Keratinocyte (primary cell): ENCODE measurements around the gene TLR9. TPM values are rescaled to one million over a fixed set of nuclear protein-coding genes. Genes with fewer than 3 reads are reported as not detected.

ENCODE experiments used
- DNase-seq: peaks from one replicate; pipeline ENCODE4 v3.0.0-alpha.2; 2011; ENCODE audit warnings: low read depth, missing footprints, low spot score
- FAIRE-seq: peaks from 2 replicates; lab custom pipeline; 2011; peaks lifted over from hg19 to GRCh38; lab: Jason Lieb, UNC
- H2AFZ ChIP-seq: 2 replicates; pipeline ENCODE4 v1.6.0; 2012; ENCODE audit warnings: low read length, control low read depth, inconsistent platforms; ENCODE audit not compliant: control insufficient read depth
- H3K27ac ChIP-seq: 2 replicates; pipeline ENCODE4 v1.5.1; 2011; ENCODE audit warnings: low read length; ENCODE audit not compliant: control insufficient read depth, insufficient read depth
- H3K27me3 ChIP-seq: 3 replicates; pipeline ENCODE4 v1.6.0; 2011; ENCODE audit warnings: low read length; ENCODE audit not compliant: control insufficient read depth, insufficient read depth; ENCODE audit errors: extremely low read depth
- H3K36me3 ChIP-seq, 2 experiments: 2 replicates in 1 of 2; 3 replicates in 1 of 2; pipeline ENCODE4 v1.5.1; 2011; ENCODE audit warnings: low read length in 2 of 2, mild to moderate bottlenecking in 1 of 2; ENCODE audit not compliant: control insufficient read depth in 2 of 2, insufficient read depth in 2 of 2; ENCODE audit errors: extremely low read depth in 1 of 2
- H3K4me1 ChIP-seq: 3 replicates; pipeline ENCODE4 v1.5.1; 2011; ENCODE audit warnings: low read length; ENCODE audit not compliant: control insufficient read depth, insufficient read depth; ENCODE audit errors: extremely low read depth
- H3K4me2 ChIP-seq: 3 replicates; pipeline ENCODE4 v1.6.0; 2011; ENCODE audit warnings: low read depth, low read length; ENCODE audit not compliant: control insufficient read depth, insufficient read depth; ENCODE audit errors: extremely low read depth
- H3K4me3 ChIP-seq, 3 experiments: fragments of 200-600 bp in 1 of 3; sonication (generic) in 1 of 3; 2 replicates in 2 of 3; 3 replicates in 1 of 3; pipeline ENCODE4 v1.5.1; 2011 to 2016; ENCODE audit warnings: low read length in 3 of 3, mild to moderate bottlenecking in 3 of 3, control low read depth in 2 of 3, inconsistent platforms in 1 of 3, low read depth in 1 of 3, mixed read lengths in 1 of 3, mixed run types in 1 of 3, moderate library complexity in 1 of 3; ENCODE audit not compliant: control insufficient read depth in 2 of 3, insufficient read depth in 2 of 3; ENCODE audit errors: extremely low read depth in 1 of 3
- H3K79me2 ChIP-seq: 2 replicates; pipeline ENCODE4 v1.6.0; 2012; ENCODE audit warnings: low read length; ENCODE audit not compliant: control insufficient read depth, insufficient read depth
- H3K9ac ChIP-seq: 3 replicates; pipeline ENCODE4 v1.6.0; 2011; ENCODE audit warnings: low read length; ENCODE audit not compliant: control insufficient read depth, insufficient read depth; ENCODE audit errors: extremely low read depth
- H3K9me1 ChIP-seq: 3 replicates; pipeline ENCODE4 v1.6.0; 2011; ENCODE audit warnings: low read length; ENCODE audit not compliant: control insufficient read depth, insufficient read depth; ENCODE audit errors: extremely low read depth
- H3K9me3 ChIP-seq: 2 replicates; pipeline ENCODE4 v1.5.1; 2012; ENCODE audit warnings: low read depth, low read length; ENCODE audit not compliant: control insufficient read depth
- H4K20me1 ChIP-seq: 3 replicates; pipeline ENCODE4 v1.6.0; 2011; ENCODE audit warnings: low read length; ENCODE audit not compliant: control insufficient read depth, insufficient read depth; ENCODE audit errors: extremely low read depth
- CTCF ChIP-seq, 3 experiments: IDR thresholded peaks in 1 of 3; conservative IDR thresholded peaks in 1 of 3; optimal IDR thresholded peaks in 1 of 3; 2 replicates in 2 of 3; 3 replicates in 1 of 3; pipeline versions ENCODE3 to v1.5.1; 2011; ENCODE audit warnings: low read length in 3 of 3, mild to moderate bottlenecking in 3 of 3, moderate library complexity in 2 of 3, control low read depth in 1 of 3, inconsistent platforms in 1 of 3; ENCODE audit not compliant: insufficient read depth in 2 of 3; ENCODE audit errors: extremely low read depth in 1 of 3
- EZH2 ChIP-seq: IDR thresholded peaks from one replicate; pipeline ENCODE4 v1.6.1; 2012; ENCODE audit warnings: inconsistent platforms, mild to moderate bottlenecking, low read length, moderate library complexity
- dilution Hi-C: fragments of 300-500 bp; cut with MboI; formaldehyde crosslinking; loops from one replicate; pipeline ENCODE4 v1.7.0; 2020; ENCODE audit warnings: low sequenced_read_pairs; ENCODE audit not compliant: extremely low pct_ligation_motif_present
- polyA plus RNA-seq, 5 experiments: library from polyadenylated mRNA; depleted of rRNA in 3 of 5; stranded (reverse) in 3 of 5; stranded (forward) in 1 of 5; unstranded in 1 of 5; fragments of >200 nt; gene quantifications; 1 replicate in 1 of 5; 2 replicates in 3 of 5; 3 replicates in 1 of 5; pipeline versions ENCODE4 v1.2.1 to v1.2.3, GENCODE V29; 2011 to 2012; ENCODE audit warnings: missing spikeins in 2 of 5, low read depth in 1 of 5, low replicate concordance in 1 of 5

TLR9 gene
- polyA plus RNA-seq, 1 donor (not counting 4 experiments of a cell fraction or from before 2014, with no cell fraction given), result not detected

DNA sequence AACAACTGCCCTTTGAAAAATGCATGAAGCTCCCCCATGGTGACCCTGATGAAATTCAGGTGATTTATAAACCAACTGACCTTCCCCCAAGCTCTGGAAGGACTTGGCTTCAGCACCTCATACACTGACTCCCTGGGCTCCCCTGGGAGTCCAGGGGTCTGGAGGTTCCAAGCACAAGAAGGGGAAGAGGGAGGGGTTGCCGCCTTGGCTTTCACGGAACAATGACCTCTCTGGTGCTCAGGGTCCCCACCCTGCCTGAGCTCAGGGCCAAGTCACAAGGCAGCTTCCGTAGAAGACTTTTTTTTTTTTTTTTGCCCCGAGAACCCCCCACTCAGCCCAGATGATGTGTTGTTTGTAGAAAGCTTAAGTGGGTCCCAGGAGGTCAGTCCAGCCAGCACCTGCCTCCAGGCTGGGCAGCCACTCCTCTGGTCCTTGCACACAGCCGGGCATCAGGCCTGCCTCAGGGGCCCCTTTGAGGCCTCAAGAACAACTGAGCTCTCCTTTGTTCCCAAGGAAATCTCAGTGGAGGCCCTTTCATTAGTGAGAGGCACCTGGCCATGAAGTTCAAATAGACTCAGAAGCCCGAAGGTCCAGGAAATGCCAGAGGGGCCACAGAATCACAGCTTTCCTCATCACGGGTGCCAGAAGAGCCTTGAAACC, 41.5 kb downstream of the TLR9 start:
- no peaks in the 10 kb centered on the region for H3K79me2 ChIP-seq
- no peak overlapping the region for H3K9ac ChIP-seq
- no peak overlapping the region for H3K4me2 ChIP-seq
- no peaks in the 10 kb centered on the region for H3K9me3 ChIP-seq
- no peak for TF ChIP-seq EZH2
- no peak for TF ChIP-seq CTCF (optimal IDR thresholded peaks at IDR 0.05 in 1 of 3, IDR thresholded peaks at IDR 0.05 in 1 of 3, conservative IDR thresholded peaks at IDR 0.05 in 1 of 3; ENCODE audit: extremely low read depth in 1 of 3, insufficient read depth in 2 of 3, low read length in 3 of 3)
- no peaks in the 10 kb centered on the region for H3K9me1 ChIP-seq
- H2AFZ ChIP-seq, result no peak overlapping the region
- DNase-seq, result no peak
- no peaks in the 10 kb centered on the region for H4K20me1 ChIP-seq
- no peak overlapping the region for H3K4me3 ChIP-seq
- H3K4me1 ChIP-seq, result peaks cover 3% of the 10 kb centered on the region
- H3K36me3 ChIP-seq, result no peaks in the 10 kb centered on the region
- H3K27ac ChIP-seq, result no peak overlapping the region
- dilution Hi-C loops, result no loop called here
- H3K27me3 ChIP-seq, result no peaks in the 10 kb centered on the region
- no peak for FAIRE-seq

DNA sequence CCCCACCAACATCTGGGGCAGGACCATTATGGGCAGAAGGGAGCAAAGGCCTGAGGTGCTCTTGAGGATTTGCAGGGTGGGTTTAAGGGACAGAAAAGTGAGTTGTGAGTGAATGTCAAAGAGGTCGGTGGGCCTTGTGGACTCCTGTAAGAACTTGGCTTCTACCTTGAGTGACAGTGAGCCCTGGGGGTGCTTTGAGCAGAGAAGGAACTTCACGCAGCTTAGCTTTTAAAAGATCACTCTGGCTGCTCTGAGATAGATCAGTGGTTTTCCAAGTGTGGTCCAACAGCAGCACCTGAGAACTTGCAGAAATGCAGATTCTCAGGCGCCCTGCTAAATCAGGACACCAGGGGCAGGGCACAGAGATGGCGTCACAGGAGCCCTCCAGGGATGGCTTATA, 42.8 kb downstream of the TLR9 start:
- no peaks in the 10 kb centered on the region for H3K79me2 ChIP-seq
- H3K27ac ChIP-seq, result no peak overlapping the region
- no peaks in the 10 kb centered on the region for H3K27me3 ChIP-seq
- TF ChIP-seq EZH2, result no peak
- TF ChIP-seq CTCF (optimal IDR thresholded peaks at IDR 0.05 in 1 of 3, IDR thresholded peaks at IDR 0.05 in 1 of 3, conservative IDR thresholded peaks at IDR 0.05 in 1 of 3; ENCODE audit: extremely low read depth in 1 of 3, insufficient read depth in 2 of 3, low read length in 3 of 3), result no peak
- peaks cover 3% of the 10 kb centered on the region for H3K4me1 ChIP-seq
- H4K20me1 ChIP-seq, result no peaks in the 10 kb centered on the region
- no peaks in the 10 kb centered on the region for H3K9me1 ChIP-seq
- H3K4me2 ChIP-seq, result no peak overlapping the region
- no peak overlapping the region for H2AFZ ChIP-seq
- dilution Hi-C loops, result no loop called here
- FAIRE-seq (no peak), DNase-seq (no peak)
- no peak overlapping the region for H3K4me3 ChIP-seq
- H3K9me3 ChIP-seq, result no peaks in the 10 kb centered on the region
- no peak overlapping the region for H3K9ac ChIP-seq
- no peaks in the 10 kb centered on the region for H3K36me3 ChIP-seq
